ENCODE results near the gene RNF113B. TPM values are rescaled to one million over a fixed set of nuclear protein-coding genes. Genes with fewer than 3 reads are reported as not detected.

RNF113B gene
- total RNA-seq, 1 donor from 2014 or later: not detected

GRCh38 chr13:98175823-98176222 lies 1.2 kb downstream of the RNF113B start:
- no peak for ATAC-seq (ENCODE audit: low read depth)
- no peaks in the 10 kb centered on the region for H3K9me3 Mint-ChIP-seq

GRCh38 chr13:98175043-98175442 lies 2.0 kb downstream of the RNF113B start:
- TF ChIP-seq, protein P1, sequence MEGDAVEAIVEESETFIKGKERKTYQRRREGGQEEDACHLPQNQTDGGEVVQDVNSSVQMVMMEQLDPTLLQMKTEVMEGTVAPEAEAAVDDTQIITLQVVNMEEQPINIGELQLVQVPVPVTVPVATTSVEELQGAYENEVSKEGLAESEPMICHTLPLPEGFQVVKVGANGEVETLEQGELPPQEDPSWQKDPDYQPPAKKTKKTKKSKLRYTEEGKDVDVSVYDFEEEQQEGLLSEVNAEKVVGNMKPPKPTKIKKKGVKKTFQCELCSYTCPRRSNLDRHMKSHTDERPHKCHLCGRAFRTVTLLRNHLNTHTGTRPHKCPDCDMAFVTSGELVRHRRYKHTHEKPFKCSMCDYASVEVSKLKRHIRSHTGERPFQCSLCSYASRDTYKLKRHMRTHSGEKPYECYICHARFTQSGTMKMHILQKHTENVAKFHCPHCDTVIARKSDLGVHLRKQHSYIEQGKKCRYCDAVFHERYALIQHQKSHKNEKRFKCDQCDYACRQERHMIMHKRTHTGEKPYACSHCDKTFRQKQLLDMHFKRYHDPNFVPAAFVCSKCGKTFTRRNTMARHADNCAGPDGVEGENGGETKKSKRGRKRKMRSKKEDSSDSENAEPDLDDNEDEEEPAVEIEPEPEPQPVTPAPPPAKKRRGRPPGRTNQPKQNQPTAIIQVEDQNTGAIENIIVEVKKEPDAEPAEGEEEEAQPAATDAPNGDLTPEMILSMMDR (IDR thresholded peaks at IDR 0.05): no peak
- no peak overlapping the region for H3K4me3 Mint-ChIP-seq
- CTCF ChIA-PET: no interaction called here

More at GRCh38 chr13:98175823-98176222, 1.2 kb downstream of the RNF113B start:
- H3K27me3 Mint-ChIP-seq: peaks cover 8% of the 10 kb centered on the region
- no peaks in the 10 kb centered on the region for H3K36me3 Mint-ChIP-seq (ENCODE audit: low read depth)
- DNase-seq: no peak
- intact Hi-C loops (cut with micrococcal nuclease): no loop called here
- no peaks in the 10 kb centered on the region for H3K4me1 Mint-ChIP-seq
- no peak overlapping the region for H3K4me3 Mint-ChIP-seq
- CTCF ChIA-PET: no interaction called here
- H3K27ac Mint-ChIP-seq: no peak overlapping the region
- TF ChIP-seq, protein P1 (IDR thresholded peaks at IDR 0.05): no peak
- POLR2A ChIA-PET: no interaction called here

DNA sequence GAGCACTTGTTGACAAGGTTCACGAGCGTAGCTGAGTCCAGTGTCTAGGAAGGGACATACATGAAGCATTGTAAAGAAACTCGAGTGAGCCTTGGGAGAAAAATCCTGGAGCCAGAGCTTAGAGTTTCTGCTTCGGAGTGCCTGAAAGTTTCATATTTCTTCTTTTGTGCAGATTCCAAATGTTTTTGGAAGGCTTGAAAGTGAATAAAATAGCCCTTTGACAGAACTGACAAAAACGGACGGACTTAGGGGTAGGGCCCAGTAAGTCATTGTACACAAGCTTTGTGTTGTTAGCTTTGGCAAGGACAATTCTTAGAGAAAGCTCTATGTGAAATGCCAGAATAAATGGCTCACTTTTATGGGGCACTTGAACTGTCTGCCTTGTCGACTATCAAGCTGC lies 2.8 kb downstream of the RNF113B start:
- intact Hi-C loops (cut with micrococcal nuclease): no loop called here
- H3K27me3 Mint-ChIP-seq: peaks cover 11% of the 10 kb centered on the region
- ChIA-PET POLR2A (no interaction called here), CTCF (no interaction called here)
- no peaks in the 10 kb centered on the region for H3K36me3 Mint-ChIP-seq (ENCODE audit: low read depth)
- no peak overlapping the region for H3K4me3 Mint-ChIP-seq
- TF ChIP-seq, protein P1 (IDR thresholded peaks at IDR 0.05): no peak
- DNase-seq (no peak), ATAC-seq (ENCODE audit: low read depth) (no peak)
- H3K9me3 Mint-ChIP-seq: no peaks in the 10 kb centered on the region
- H3K27ac Mint-ChIP-seq: no peak overlapping the region
- no peaks in the 10 kb centered on the region for H3K4me1 Mint-ChIP-seq

More at GRCh38 chr13:98175043-98175442, 2.0 kb downstream of the RNF113B start:
- H3K4me1 Mint-ChIP-seq: no peaks in the 10 kb centered on the region
- no peaks in the 10 kb centered on the region for H3K9me3 Mint-ChIP-seq
- intact Hi-C loops (cut with micrococcal nuclease): no loop called here
- DNase-seq (no peak), ATAC-seq (ENCODE audit: low read depth) (no peak)
- peaks cover 10% of the 10 kb centered on the region for H3K27me3 Mint-ChIP-seq
- no peaks in the 10 kb centered on the region for H3K36me3 Mint-ChIP-seq (ENCODE audit: low read depth)
- POLR2A ChIA-PET: no interaction called here
- H3K27ac Mint-ChIP-seq: no peak overlapping the region

GRCh38 chr13:98173431-98174152 lies 3.5 kb downstream of the RNF113B start:
- ATAC-seq (ENCODE audit: low read depth) (no peak), DNase-seq (no peak)
- POLR2A ChIA-PET: no interaction called here
- no peaks in the 10 kb centered on the region for H3K4me1 Mint-ChIP-seq
- TF ChIP-seq, protein P1 (IDR thresholded peaks at IDR 0.05): no peak
- H3K27me3 Mint-ChIP-seq: peaks cover 11% of the 10 kb centered on the region
- no peaks in the 10 kb centered on the region for H3K9me3 Mint-ChIP-seq
- H3K4me3 Mint-ChIP-seq: no peak overlapping the region
- H3K36me3 Mint-ChIP-seq (ENCODE audit: low read depth): no peaks in the 10 kb centered on the region
- no peak overlapping the region for H3K27ac Mint-ChIP-seq
- CTCF ChIA-PET: no interaction called here
- intact Hi-C loops (cut with micrococcal nuclease): no loop called here

DNA sequence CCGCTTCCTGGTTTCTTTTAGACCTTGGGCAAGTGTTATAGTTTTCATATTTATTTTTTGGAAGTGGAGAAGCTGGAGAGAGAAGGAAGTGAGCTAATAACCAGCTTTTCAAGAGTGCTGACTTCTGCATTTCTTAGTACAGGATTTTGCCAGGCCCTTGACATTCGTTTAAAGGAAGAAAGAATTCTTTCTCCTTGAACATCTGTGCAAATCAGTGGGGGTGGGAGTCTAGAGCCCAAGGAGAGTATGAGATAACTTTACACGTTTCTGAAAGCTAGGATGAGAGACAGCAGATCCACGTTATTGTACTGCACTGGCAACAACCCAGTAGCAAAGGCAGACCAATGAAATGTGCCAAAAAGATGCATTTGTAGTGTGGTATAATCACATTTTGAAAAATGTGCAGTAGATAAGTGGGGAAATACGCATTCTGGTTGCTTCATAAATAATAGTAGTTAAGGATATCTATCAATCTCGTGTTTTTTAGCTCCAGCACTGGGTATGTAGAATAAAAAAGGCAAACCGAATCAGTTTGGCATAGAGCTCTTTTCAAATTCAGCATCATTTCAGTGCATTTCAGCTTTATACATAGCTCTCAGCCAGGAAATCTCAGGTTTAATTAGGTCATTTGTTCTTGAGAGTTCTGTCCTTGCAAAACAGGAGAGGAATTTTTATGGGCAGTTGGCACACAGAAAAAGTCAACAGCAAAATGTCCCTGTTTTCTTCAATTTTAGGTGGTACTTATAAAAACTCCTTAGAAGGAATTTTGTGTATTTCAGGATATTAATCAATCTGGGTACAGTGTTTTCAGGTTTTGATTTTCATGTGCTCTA lies 4.3 kb downstream of the RNF113B start:
- POLR2A ChIA-PET: no interaction called here
- TF ChIP-seq, protein P1 (IDR thresholded peaks at IDR 0.05): no peak
- H3K9me3 Mint-ChIP-seq: no peaks in the 10 kb centered on the region
- no peaks in the 10 kb centered on the region for H3K36me3 Mint-ChIP-seq (ENCODE audit: low read depth)
- ATAC-seq (ENCODE audit: low read depth) (no peak), DNase-seq (no peak)
- no peaks in the 10 kb centered on the region for H3K4me1 Mint-ChIP-seq
- H3K4me3 Mint-ChIP-seq: no peak overlapping the region
- CTCF ChIA-PET: no interaction called here
- H3K27me3 Mint-ChIP-seq: peaks cover 11% of the 10 kb centered on the region
- intact Hi-C loops (cut with micrococcal nuclease): no loop called here
- no peak overlapping the region for H3K27ac Mint-ChIP-seq

All from activated B cell treated with CpG ODN at 0.5 μM for 24 hours (primary cell).